Activated CD8-positive, alpha-beta memory T cell treated with anti-CD3 and anti-CD28 coated beads, Interleukin-2, amount 50 U/mL, for 24 hours (primary cell): ENCODE data around the gene NUDT1.

Experiments
- DNase-seq: peaks from one replicate; pipeline ENCODE4 v3.0.0-alpha.2; 2020; ENCODE audit errors: extremely low read depth

The NUDT1 gene

GRCh38 chr7:2205036-2205780 is 36.8 kb upstream of the NUDT1 start:
- no peak for DNase-seq

GRCh38 chr7:2208712-2209111 is 33.3 kb upstream of the NUDT1 start:
- no peak for DNase-seq

- DNase-seq = no peak
Observed at GRCh38 chr7:2209146-2209960, 32.7 kb upstream of the NUDT1 start.

GRCh38 chr7:2209961-2210323 is 32.1 kb upstream of the NUDT1 start:
- no peak for DNase-seq

DNA sequence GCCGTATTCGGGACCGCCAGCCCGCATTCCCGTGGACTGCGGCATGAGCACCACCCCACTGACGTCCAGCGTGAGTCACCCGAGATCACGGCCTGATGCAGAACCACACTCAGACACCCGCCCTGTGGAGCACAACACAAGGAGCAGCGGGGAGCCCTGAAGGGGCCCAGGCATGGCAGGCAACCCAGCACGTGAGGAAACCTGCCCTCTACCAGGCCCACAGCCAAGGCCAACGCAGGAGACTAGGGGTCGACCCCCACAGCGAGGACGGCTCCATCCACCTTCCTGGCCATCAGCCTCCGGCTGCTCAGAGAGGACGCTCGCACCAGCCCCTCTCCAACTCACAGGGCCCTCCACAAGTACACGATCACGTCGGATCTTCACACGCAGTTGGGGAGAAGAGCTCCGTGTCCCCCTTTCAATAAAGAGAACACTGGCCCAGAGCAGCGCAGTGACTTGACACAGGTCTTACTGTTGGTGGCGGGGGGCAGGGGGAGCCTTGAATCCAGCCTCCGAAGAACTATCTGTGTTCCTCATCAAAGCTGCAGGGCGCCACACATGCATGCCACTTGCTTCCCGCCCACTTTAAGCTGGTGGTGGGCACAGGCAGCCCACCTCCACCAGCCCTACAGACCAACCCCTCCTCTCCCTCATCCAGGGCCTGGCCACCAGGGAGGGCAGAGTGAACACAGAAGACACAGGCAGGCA is 31.3 kb upstream of the NUDT1 start:
- DNase-seq = no peak

DNA sequence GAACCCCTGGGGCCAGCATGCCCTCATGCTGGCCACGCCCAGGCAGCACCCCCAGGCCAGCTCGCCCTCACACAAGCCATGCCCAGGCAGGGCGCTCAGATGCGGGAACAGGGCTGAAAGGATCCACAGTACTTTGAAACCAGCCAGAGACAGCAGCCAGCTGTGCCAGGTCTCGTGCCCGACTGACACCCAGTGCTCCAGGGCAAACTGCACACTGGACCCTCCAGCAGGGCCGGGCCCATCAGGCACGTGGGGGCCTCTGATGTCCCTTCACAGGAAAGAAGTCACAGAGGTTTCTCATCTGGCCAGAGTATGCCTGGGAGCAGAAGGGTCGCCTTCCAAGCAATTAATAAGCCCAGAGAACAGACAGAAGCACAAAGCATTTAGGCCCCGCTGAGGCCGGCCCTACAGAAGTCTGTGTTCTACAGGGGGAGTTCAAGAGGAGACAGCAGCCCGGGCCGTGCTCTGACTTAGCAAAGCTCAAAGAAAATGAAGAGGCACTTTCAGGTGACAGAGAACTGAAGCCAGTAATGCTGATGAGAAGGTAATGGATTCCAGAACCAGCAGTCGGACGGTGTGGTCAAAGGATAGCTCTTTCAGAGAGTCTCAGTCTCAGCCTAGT is 30.7 kb upstream of the NUDT1 start:
- DNase-seq = no peak

DNA sequence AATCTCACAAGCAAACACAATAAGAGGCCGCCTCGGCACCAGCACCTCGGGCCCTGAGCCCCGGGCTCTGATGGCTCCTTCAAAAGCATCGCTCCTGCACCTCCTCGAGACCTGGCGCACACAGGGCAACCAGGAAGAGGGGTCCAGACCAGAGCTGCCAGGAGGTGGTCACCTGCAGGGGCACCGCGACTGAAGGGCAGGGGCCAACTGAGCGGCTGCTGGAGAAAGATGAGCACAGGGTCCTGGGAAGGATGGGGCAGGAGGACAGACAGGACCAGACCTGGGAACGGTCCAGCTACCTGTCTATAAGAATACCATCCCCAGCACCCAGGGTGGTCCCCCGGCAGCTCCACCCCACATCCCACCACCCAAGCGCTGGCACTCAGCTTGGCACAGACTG is 30.1 kb upstream of the NUDT1 start:
- DNase-seq = no peak

GRCh38 chr7:2212906-2213305 is 29.1 kb upstream of the NUDT1 start:
- DNase-seq = no peak

- no peak for DNase-seq
Observed at GRCh38 chr7:2213551-2214215, 28.3 kb upstream of the NUDT1 start.

DNA sequence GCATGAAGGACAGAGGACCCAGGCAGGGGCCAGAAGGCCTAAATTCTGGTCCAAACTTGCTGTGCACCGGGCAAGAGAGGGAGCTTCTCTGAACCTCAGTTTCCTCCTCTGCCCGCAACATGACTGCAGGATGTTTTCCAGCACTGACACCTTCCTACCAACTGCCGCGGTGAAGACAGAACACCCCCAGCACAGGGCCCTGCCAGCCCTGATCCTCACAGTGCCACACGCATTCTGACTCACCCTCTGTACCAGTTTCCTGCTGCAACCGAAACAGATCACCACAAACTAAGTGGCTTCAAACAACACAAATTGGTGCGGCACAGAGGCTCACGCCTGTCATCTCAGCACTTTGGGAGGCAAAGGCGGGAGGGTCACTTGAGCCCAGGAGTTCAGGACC is 27.4 kb upstream of the NUDT1 start:
- DNase-seq = no peak

GRCh38 chr7:2215851-2216250 is 26.2 kb upstream of the NUDT1 start:
- no peak for DNase-seq

- no peak for DNase-seq
Observed at GRCh38 chr7:2217206-2217605, 24.8 kb upstream of the NUDT1 start.

DNA sequence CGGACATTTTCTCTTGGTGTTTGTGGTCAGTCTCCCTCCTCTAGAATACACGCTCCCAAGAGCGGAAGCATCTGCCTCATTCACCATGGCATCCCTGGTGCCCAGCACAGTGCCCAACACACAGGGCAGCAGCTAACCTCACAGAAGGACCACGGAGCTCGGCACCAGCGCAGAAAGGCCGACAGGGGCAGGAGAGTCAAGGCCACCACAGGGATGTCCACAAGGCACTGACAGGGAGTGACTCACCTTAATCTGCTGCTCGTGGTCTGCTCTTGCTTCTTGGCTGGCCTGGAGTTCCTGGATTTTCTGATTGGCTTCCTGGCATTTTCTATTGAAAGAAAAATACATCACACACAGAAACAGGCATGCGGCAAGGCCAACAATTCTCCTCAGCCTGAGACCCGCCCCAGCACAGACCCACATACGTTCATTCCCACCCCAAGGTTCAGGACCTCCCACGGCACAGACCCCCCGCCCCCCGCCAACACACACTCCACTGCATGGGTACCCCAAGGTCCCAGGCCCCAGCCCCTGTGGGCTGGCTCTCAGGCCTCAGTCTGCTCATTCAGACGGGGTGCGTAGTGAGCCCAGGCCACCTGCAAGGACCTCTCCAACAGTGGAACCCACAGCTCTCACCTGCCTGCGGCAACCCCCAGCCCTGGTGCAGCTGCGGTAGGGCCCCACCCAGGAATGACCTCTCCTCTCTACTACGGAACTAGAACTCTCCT is 24.1 kb upstream of the NUDT1 start:
- DNase-seq = no peak

GRCh38 chr7:2218444-2218785 is 23.6 kb upstream of the NUDT1 start:
- no peak for DNase-seq

DNA sequence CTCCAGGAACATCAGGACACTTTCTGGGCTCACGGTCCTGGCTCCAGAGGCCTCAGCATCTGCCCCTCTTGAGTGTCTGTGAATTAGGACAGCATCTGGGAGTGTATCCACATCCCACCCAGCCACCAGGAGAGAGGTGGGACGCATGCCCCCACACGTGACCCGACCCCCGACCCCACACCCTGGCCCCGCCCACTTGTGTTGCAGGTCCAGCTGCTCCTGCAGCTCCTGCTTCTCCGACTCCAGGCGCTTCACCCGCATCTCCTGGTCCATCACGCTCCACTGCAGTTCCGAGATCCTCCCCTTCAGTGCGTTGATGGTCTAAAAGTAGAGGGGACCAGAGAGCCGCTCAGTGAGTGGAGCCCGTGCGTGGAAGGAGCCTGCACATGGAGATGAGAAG is 22.9 kb upstream of the NUDT1 start:
- no peak for DNase-seq

- DNase-seq = no peak
Observed at GRCh38 chr7:2219606-2220005, 22.4 kb upstream of the NUDT1 start.

DNA sequence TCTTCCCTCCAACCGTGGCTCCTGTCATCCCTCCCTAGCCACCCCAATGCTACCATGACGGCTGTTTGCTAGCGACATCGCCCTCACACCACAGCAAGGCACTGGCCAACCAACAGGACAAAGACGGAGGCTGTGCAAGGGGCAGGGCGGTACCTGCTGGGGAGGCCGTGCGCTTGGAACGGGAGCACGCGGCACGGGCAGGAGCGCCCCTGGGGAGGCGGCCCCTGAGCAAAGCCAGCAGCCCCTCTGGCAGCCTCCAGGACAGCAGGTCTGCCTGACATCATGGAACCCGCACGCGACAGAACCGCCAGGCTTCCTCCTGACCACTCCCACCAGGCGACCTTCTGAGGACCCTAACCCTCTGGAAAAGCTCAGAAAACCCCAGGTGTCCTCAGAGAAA is 22.0 kb upstream of the NUDT1 start:
- DNase-seq = no peak

DNA sequence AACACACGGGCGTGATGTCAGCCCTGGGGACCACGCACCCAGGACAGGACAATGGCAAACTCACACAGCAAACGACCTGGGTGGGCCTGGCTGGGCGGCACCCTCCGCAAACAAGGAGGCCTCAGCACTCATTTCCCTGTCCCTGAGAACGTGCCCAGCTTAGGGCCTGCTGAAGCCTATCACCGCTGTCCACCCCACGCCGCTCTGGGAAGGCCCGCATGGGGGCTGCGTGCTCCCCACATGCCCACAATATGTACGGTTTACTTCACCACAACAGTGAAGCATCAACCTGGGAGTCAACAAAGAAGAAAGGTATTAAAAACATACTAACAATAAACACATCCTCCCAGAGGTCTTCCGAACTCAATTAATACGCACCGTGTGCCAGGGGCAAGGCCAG is 21.5 kb upstream of the NUDT1 start:
- no peak for DNase-seq

DNA sequence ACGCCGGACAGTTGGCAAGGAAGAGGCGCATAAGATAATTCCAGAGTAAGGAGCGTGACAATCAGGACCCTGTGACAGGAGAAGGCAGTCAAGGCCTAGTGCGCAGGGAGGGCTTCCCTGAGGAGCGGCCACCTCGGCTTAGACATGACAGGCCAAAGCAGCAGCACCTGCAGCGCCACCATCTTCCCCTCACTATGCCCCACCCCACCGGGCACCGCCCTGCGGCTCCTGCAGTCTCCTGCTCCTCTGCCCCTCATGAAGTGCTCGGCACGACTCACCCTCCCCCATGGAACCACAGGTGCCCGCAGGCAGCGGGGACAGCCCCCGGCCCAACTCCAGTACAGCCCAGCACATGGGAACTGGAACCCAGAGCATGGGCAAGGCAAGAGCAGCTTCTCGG is 21.1 kb upstream of the NUDT1 start:
- DNase-seq = no peak

- no peak for DNase-seq
Observed at GRCh38 chr7:2222516-2222915, 19.5 kb upstream of the NUDT1 start.

- no peak for DNase-seq
Observed at GRCh38 chr7:2223321-2223720, 18.7 kb upstream of the NUDT1 start.
